Caco-2 (cell line): ENCODE measurements around the gene RPS6KA3. TPM values are rescaled to one million over a fixed set of nuclear protein-coding genes. Genes with fewer than 3 reads are reported as not detected.

Experiments
- BruUV-seq: library from RNA; stranded (reverse); fragments of 400-500 nt; replicated peaks from 2 replicates; lab custom pipeline; 2021; lab: Mats Ljungman, UMichigan
- CTCF ChIA-PET: fragments of 300-600 bp; sonication (Branson Sonifier 250); formaldehyde crosslinking; loops from one replicate; lab custom pipeline; 2022; ENCODE audit warnings: antibody characterized with exemption; lab: Charles Lee
- POLR2A ChIA-PET: fragments of 300-600 bp; sonication (Branson Sonifier 250); formaldehyde crosslinking; loops from one replicate; lab custom pipeline; 2022; ENCODE audit warnings: antibody characterized with exemption; lab: Charles Lee
- DNase-seq, 2 experiments: peaks; one replicate each; pipeline versions ENCODE4 v3.0.0 to v3.0.0-alpha.2; 2020 to 2022
- H3K27me3 ChIP-seq: replicated peaks from 2 replicates; pipeline ENCODE4 v1.6.0; 2011; ENCODE audit warnings: low read length; ENCODE audit not compliant: control insufficient read depth, insufficient read depth
- H3K36me3 ChIP-seq: 2 replicates; pipeline ENCODE4 v1.5.1; 2011; ENCODE audit warnings: low read length; ENCODE audit not compliant: control insufficient read depth, insufficient read depth
- H3K4me1 ChIP-seq: fragments of 250-450 bp; sonication (Bioruptor Pico); 2 replicates; pipeline ENCODE4 v1.5.1; 2020; ENCODE audit warnings: mild to moderate bottlenecking
- H3K4me3 ChIP-seq: 2 replicates; pipeline ENCODE4 v1.5.1; 2011; ENCODE audit warnings: low read depth, mild to moderate bottlenecking, control low read depth, low read length
- H3K9me3 ChIP-seq: fragments of 250-450 bp; sonication (Bioruptor Pico); 2 replicates; pipeline ENCODE4 v1.5.1; 2020; ENCODE audit warnings: mild to moderate bottlenecking, moderate library complexity
- H3K27ac Mint-ChIP-seq: one replicate; pipeline ENCODE4 v1.8.0; 2022; ENCODE audit warnings: mixed read lengths; ENCODE audit not compliant: unreplicated experiment
- H3K27me3 Mint-ChIP-seq: one replicate; pipeline ENCODE4 v1.8.0; 2022; ENCODE audit warnings: mixed read lengths; ENCODE audit not compliant: insufficient read depth, unreplicated experiment
- H3K36me3 Mint-ChIP-seq: one replicate; pipeline ENCODE4 v1.8.0; 2022; ENCODE audit warnings: mild to moderate bottlenecking, mixed read lengths; ENCODE audit not compliant: insufficient read depth, unreplicated experiment
- H3K4me1 Mint-ChIP-seq: one replicate; pipeline ENCODE4 v1.8.0; 2022; ENCODE audit warnings: low read depth, mixed read lengths; ENCODE audit not compliant: unreplicated experiment
- H3K4me3 Mint-ChIP-seq: one replicate; pipeline ENCODE4 v1.8.0; 2022; ENCODE audit warnings: mild to moderate bottlenecking, moderate library complexity, mixed read lengths; ENCODE audit not compliant: unreplicated experiment
- H3K9me3 Mint-ChIP-seq: one replicate; pipeline ENCODE4 v1.8.0; 2022; ENCODE audit warnings: mixed read lengths; ENCODE audit not compliant: unreplicated experiment
- intact Hi-C: fragments of 100-400 bp; cut with micrococcal nuclease; formaldehyde crosslinking; loops from one replicate; pipeline ENCODE4 v1.10.0; 2022; ENCODE audit not compliant: unreplicated experiment
- total RNA-seq: library from RNA; stranded (reverse); gene quantifications from 2 replicates; pipeline ENCODE4 v1.2.3, GENCODE V29; 2022
- TF ChIP-seq, protein P1 (sequence below), 2 experiments: fragments of 200-600 bp in 1 of 2; IDR thresholded peaks; 1 replicate in 1 of 2; 2 replicates in 1 of 2; pipeline versions ENCODE4 v1.5.1 to v1.8.0; 2011 to 2022; ENCODE audit warnings: antibody characterized with exemption in 1 of 2, control low read depth in 1 of 2, inconsistent platforms in 1 of 2, low read depth in 1 of 2, low read length in 1 of 2, mild to moderate bottlenecking in 1 of 2, moderate library complexity in 1 of 2; ENCODE audit not compliant: insufficient read depth in 1 of 2, severe bottlenecking in 1 of 2, unreplicated experiment in 1 of 2

The RPS6KA3 gene
- total RNA-seq, 1 experiment from 2014 or later: 104 TPM

DNA sequence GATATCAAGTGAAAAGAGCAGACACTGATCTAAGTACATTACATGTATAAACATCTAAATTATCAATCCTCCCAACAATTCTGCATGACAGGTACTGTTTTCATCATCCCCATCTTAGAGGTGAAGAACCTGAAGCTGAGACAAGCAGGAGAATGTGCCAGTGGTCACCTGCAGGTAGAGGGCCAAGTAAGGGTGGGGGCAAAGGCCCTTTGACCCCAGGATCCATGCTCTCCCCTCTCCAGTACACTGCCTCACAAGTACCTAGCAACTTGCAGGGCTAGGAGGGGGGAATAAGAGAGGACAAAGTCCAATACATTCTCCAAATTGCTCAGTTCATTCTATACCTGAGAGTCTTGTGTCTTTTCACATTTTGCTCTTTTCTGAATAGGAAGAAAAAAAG, 141.7 kb downstream of the RPS6KA3 start:
- Histone ChIP-seq H3K36me3 (no peaks in the 10 kb centered on the region), H3K27me3 (no peaks in the 10 kb centered on the region), H3K4me3 (no peak overlapping the region), H3K4me1 (0 out of 2 replicates have a peak, but pooled peaks cover 7% of the 10 kb centered on the region), H3K9me3 (no peaks in the 10 kb centered on the region)
- TF ChIP-seq, protein P1, sequence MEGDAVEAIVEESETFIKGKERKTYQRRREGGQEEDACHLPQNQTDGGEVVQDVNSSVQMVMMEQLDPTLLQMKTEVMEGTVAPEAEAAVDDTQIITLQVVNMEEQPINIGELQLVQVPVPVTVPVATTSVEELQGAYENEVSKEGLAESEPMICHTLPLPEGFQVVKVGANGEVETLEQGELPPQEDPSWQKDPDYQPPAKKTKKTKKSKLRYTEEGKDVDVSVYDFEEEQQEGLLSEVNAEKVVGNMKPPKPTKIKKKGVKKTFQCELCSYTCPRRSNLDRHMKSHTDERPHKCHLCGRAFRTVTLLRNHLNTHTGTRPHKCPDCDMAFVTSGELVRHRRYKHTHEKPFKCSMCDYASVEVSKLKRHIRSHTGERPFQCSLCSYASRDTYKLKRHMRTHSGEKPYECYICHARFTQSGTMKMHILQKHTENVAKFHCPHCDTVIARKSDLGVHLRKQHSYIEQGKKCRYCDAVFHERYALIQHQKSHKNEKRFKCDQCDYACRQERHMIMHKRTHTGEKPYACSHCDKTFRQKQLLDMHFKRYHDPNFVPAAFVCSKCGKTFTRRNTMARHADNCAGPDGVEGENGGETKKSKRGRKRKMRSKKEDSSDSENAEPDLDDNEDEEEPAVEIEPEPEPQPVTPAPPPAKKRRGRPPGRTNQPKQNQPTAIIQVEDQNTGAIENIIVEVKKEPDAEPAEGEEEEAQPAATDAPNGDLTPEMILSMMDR (IDR thresholded peaks at IDR 0.05; ENCODE audit: insufficient read depth in 1 of 2, low read depth in 1 of 2, low read length in 1 of 2, severe bottlenecking in 1 of 2, unreplicated experiment in 1 of 2): no peak
- Mint-ChIP-seq H3K9me3 (no peaks in the 10 kb centered on the region), H3K4me3 (no peak overlapping the region), H3K4me1 (no peaks in the 10 kb centered on the region), H3K27me3 (no peaks in the 10 kb centered on the region), H3K36me3 (peaks cover 20% of the 10 kb centered on the region), H3K27ac (no peak overlapping the region)
- POLR2A ChIA-PET: no interaction called here
- CTCF ChIA-PET: no interaction called here
- DNase-seq: no peak
- intact Hi-C loops: no loop called here
- BruUV-seq: no TSS peak

DNA sequence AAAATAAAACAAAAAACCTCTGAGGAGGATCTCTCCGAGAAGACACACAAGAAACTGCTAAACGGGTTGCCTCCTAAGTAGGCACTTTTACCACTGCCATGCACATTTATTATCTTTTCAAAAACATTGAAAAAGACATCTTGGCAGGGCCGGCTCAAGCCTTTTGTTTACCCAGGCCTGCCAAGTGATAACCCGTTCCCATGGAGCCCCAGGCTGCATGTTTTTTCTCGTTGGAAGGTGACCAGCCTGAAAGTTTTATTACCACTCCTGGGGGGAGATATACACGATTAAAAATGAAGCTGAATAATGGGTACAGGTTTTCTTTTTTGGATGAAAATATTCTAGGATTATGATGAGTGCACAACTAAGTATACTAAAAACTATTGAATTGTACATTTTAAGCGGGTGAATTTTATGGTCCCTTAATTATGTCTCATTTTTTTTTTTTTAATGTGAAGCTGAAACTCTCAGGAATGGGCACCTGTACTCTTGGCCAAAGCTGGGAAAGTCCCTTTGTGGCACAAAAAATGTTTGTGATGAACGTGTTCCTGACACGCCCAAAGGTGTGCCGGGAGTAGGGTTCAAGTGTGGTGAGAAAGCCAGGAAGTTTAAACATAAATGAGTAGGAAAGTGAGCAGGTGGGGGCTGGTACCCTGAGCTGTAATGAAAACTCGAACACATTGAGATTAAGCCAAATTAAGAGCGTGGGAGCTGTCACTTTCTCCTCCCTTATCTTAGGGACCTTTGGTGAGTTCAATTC, 148.5 kb downstream of the RPS6KA3 start:
- intact Hi-C loops: no loop called here
- no peaks in the 10 kb centered on the region for H3K9me3 Mint-ChIP-seq
- CTCF ChIA-PET: interaction anchor here (0.7 kb wide), 1 partner anchor 1291 kb away, joined by 3 read pairs; no protein-coding TSS in a partner anchor
- no peak overlapping the region for H3K27ac Mint-ChIP-seq
- H3K4me3 Mint-ChIP-seq: no peak overlapping the region
- no TSS peak for BruUV-seq
- H3K36me3 Mint-ChIP-seq: no peaks in the 10 kb centered on the region
- TF ChIP-seq, protein P1 (IDR thresholded peaks at IDR 0.05; ENCODE audit: insufficient read depth in 1 of 2, low read depth in 1 of 2, low read length in 1 of 2, severe bottlenecking in 1 of 2, unreplicated experiment in 1 of 2): no peak
- no peak for DNase-seq
- H3K4me1 ChIP-seq: no peaks in the 10 kb centered on the region
- H3K4me3 ChIP-seq: no peak overlapping the region
- H3K27me3 ChIP-seq: no peaks in the 10 kb centered on the region
- peaks cover 16% of the 10 kb centered on the region for H3K4me1 Mint-ChIP-seq
- H3K36me3 ChIP-seq: no peaks in the 10 kb centered on the region
- H3K9me3 ChIP-seq: no peaks in the 10 kb centered on the region
- no peaks in the 10 kb centered on the region for H3K27me3 Mint-ChIP-seq
- POLR2A ChIA-PET: no interaction called here

DNA sequence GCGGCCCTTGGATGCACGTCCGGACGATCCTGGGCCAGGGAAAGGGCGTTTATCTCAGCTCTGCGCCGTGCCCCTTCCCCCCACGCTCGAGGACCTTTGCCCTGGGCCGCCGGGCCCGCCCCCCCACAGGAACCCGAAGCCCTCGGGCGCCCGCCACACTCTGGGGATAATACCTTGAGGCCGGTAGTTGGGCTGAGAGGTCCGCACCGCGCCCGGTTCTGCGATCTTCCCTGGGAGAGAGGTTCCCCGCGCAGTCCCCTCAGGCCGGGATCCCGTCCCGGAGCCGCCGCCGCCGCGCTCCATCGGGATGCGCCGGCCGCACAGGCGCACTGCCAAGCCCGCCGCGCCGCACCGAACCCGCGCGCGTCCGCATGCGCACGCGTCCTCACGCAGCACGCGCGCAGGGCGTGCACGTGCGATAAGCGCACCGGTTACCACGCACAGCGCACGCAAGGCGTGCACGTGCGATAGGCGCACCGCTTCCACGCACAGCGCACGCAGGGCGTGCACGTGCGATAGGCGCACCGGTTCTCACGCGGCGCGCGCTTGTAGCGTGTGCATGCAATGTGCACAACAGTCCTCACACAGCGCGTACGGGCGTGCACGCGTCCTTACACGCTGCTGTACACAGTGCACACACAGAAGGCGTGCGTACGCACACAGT, 150.0 kb downstream of the RPS6KA3 start, which contains the start of gene MAP7D2:
MAP7D2 (minus strand) TSS at position 331 of the 664 bp plus-strand sequence; CDS start at position 303, 28 bp downstream.
- Histone ChIP-seq H3K36me3 (no peaks in the 10 kb centered on the region), H3K4me1 (no peaks in the 10 kb centered on the region), H3K4me3 (peak within 1 kb of the TSS; percentile 66), H3K9me3 (no peaks in the 10 kb centered on the region), H3K27me3 (no peaks in the 10 kb centered on the region)
- ChIA-PET POLR2A (no interaction called here), CTCF (interaction anchor here (0.5 kb wide), 1 partner anchor 18 kb away, joined by 5 read pairs; no protein-coding TSS in a partner anchor)
- H3K4me3 Mint-ChIP-seq: peak within 1 kb of the TSS; percentile 85
- DNase-seq: peak; percentile 44 to 60
- H3K36me3 Mint-ChIP-seq: no peaks in the 10 kb centered on the region
- intact Hi-C loops: no loop called here
- peaks cover 16% of the 10 kb centered on the region for H3K4me1 Mint-ChIP-seq
- peak within 1 kb of the TSS; percentile 76 for H3K27ac Mint-ChIP-seq
- no peaks in the 10 kb centered on the region for H3K27me3 Mint-ChIP-seq
- no TSS peak for BruUV-seq
- H3K9me3 Mint-ChIP-seq: no peaks in the 10 kb centered on the region
- TF ChIP-seq, protein P1 (IDR thresholded peaks at IDR 0.05; ENCODE audit: insufficient read depth in 1 of 2, low read depth in 1 of 2, low read length in 1 of 2, severe bottlenecking in 1 of 2, unreplicated experiment in 1 of 2): no peak
